ENCODE results near the gene PRKG1.

Gene PRKG1

GRCh38 chr10:51624013-51624412 lies 549.7 kb downstream of the PRKG1 start:
- no peak overlapping the region for H3K9ac ChIP-seq (ENCODE audit: low read length)
- no peak overlapping the region for H3K4me3 ChIP-seq (ENCODE audit: insufficient read depth, low read length, poor library complexity, severe bottlenecking)
- no peaks in the 10 kb centered on the region for H3F3A ChIP-seq (ENCODE audit: insufficient read depth)
- H3K27ac ChIP-seq (ENCODE audit: low read depth, low read length) = no peak overlapping the region
- H4K20me1 ChIP-seq (ENCODE audit: low read depth, low read length) = no peaks in the 10 kb centered on the region
- no peaks in the 10 kb centered on the region for H3K9me2 ChIP-seq (replicated peaks; ENCODE audit: insufficient read depth, low read length)
- no peaks in the 10 kb centered on the region for H3K9me3 ChIP-seq (ENCODE audit: insufficient read depth, low read length)
- no peaks in the 10 kb centered on the region for H3K79me2 ChIP-seq (ENCODE audit: insufficient read depth, low read length)
- H3K27me3 ChIP-seq (ENCODE audit: low read length) = no peaks in the 10 kb centered on the region
- H3K4me2 ChIP-seq (ENCODE audit: low read depth, low read length, poor library complexity, severe bottlenecking) = no peak overlapping the region
- H3K36me3 ChIP-seq (ENCODE audit: low read length) = no peaks in the 10 kb centered on the region
- no peak overlapping the region for H2AFZ ChIP-seq (ENCODE audit: low read depth, low read length, severe bottlenecking)
- no peak for TF ChIP-seq EZH2phosphoT487 (conservative IDR thresholded peaks at IDR 0.05; ENCODE audit: low read length)
- TF ChIP-seq, protein P1, sequence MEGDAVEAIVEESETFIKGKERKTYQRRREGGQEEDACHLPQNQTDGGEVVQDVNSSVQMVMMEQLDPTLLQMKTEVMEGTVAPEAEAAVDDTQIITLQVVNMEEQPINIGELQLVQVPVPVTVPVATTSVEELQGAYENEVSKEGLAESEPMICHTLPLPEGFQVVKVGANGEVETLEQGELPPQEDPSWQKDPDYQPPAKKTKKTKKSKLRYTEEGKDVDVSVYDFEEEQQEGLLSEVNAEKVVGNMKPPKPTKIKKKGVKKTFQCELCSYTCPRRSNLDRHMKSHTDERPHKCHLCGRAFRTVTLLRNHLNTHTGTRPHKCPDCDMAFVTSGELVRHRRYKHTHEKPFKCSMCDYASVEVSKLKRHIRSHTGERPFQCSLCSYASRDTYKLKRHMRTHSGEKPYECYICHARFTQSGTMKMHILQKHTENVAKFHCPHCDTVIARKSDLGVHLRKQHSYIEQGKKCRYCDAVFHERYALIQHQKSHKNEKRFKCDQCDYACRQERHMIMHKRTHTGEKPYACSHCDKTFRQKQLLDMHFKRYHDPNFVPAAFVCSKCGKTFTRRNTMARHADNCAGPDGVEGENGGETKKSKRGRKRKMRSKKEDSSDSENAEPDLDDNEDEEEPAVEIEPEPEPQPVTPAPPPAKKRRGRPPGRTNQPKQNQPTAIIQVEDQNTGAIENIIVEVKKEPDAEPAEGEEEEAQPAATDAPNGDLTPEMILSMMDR (IDR thresholded peaks at IDR 0.05; ENCODE audit: insufficient read depth, low read length, poor library complexity, severe bottlenecking) = no peak

GRCh38 chr10:51629934-51630639 lies 555.8 kb downstream of the PRKG1 start:
- Histone ChIP-seq H3K27me3 (ENCODE audit: low read length) (no peaks in the 10 kb centered on the region), H3K9me3 (ENCODE audit: insufficient read depth, low read length) (no peaks in the 10 kb centered on the region), H3K79me2 (ENCODE audit: insufficient read depth, low read length) (no peaks in the 10 kb centered on the region), H2AFZ (ENCODE audit: low read depth, low read length, severe bottlenecking) (no peak overlapping the region), H3F3A (ENCODE audit: insufficient read depth) (no peaks in the 10 kb centered on the region), H4K20me1 (ENCODE audit: low read depth, low read length) (no peaks in the 10 kb centered on the region), H3K9ac (ENCODE audit: low read length) (no peak overlapping the region), H3K9me2 (replicated peaks; ENCODE audit: insufficient read depth, low read length) (no peaks in the 10 kb centered on the region), H3K36me3 (ENCODE audit: low read length) (no peaks in the 10 kb centered on the region), H3K4me2 (ENCODE audit: low read depth, low read length, poor library complexity, severe bottlenecking) (no peak overlapping the region), H3K4me3 (ENCODE audit: insufficient read depth, low read length, poor library complexity, severe bottlenecking) (no peak overlapping the region), H3K27ac (ENCODE audit: low read depth, low read length) (no peak overlapping the region)
- TF ChIP-seq, protein P1 (IDR thresholded peaks at IDR 0.05; ENCODE audit: insufficient read depth, low read length, poor library complexity, severe bottlenecking) = no peak
- TF ChIP-seq EZH2phosphoT487 (conservative IDR thresholded peaks at IDR 0.05; ENCODE audit: low read length) = no peak

DNA sequence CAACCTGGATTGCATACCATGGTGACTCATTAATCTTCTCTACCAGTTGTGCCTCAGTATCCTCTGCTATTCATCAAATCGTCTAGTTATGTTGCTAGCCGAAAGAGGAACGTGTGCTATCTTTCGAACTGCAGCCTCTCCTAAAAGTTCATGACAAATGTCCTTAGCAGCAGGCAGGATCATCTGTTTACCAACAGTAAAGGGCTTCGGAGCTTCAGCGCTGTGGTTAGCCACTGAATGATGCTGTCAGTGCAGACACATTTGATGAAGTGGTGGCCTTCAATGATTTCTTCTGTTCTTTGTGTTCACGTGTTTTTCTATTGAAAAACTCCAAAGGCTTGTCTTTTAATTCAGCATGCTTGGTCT lies 556.3 kb downstream of the PRKG1 start:
- H3K27ac ChIP-seq (ENCODE audit: low read depth, low read length) = no peak overlapping the region
- H3K4me2 ChIP-seq (ENCODE audit: low read depth, low read length, poor library complexity, severe bottlenecking) = no peak overlapping the region
- H3K9me3 ChIP-seq (ENCODE audit: insufficient read depth, low read length) = no peaks in the 10 kb centered on the region
- no peaks in the 10 kb centered on the region for H3K27me3 ChIP-seq (ENCODE audit: low read length)
- H3K9me2 ChIP-seq (replicated peaks; ENCODE audit: insufficient read depth, low read length) = no peaks in the 10 kb centered on the region
- H3K4me3 ChIP-seq (ENCODE audit: insufficient read depth, low read length, poor library complexity, severe bottlenecking) = no peak overlapping the region
- no peaks in the 10 kb centered on the region for H3K36me3 ChIP-seq (ENCODE audit: low read length)
- H3K79me2 ChIP-seq (ENCODE audit: insufficient read depth, low read length) = no peaks in the 10 kb centered on the region
- H3F3A ChIP-seq (ENCODE audit: insufficient read depth) = no peaks in the 10 kb centered on the region
- H4K20me1 ChIP-seq (ENCODE audit: low read depth, low read length) = no peaks in the 10 kb centered on the region
- no peak overlapping the region for H3K9ac ChIP-seq (ENCODE audit: low read length)
- H2AFZ ChIP-seq (ENCODE audit: low read depth, low read length, severe bottlenecking) = no peak overlapping the region
- TF ChIP-seq, protein P1 (IDR thresholded peaks at IDR 0.05; ENCODE audit: insufficient read depth, low read length, poor library complexity, severe bottlenecking) = no peak
- TF ChIP-seq EZH2phosphoT487 (conservative IDR thresholded peaks at IDR 0.05; ENCODE audit: low read length) = no peak
